H1 (cell line): Measurements from ENCODE around the gene FKBP1B. TPM values are rescaled to one million over a fixed set of nuclear protein-coding genes. Genes with fewer than 3 reads are reported as not detected.

Experiments used
- ASH2L ChIP-seq: fragments of 200-600, 300-600 bp; sonication (generic); IDR thresholded peaks from one replicate; pipeline ENCODE4 v1.7.1; 2017; ENCODE audit warnings: low read length
- CTBP2 ChIP-seq: IDR thresholded peaks from 2 replicates; pipeline ENCODE4 v1.7.0; 2011; ENCODE audit warnings: borderline replicate concordance, mild to moderate bottlenecking, moderate library complexity, mixed read lengths, low read length; ENCODE audit not compliant: insufficient read depth, insufficient read length
- E2F6 ChIP-seq: IDR thresholded peaks from 2 replicates; pipeline ENCODE4 v1.6.1; 2012; ENCODE audit warnings: inconsistent platforms
- RFX5 ChIP-seq: IDR thresholded peaks from 2 replicates; pipeline ENCODE4 v1.6.1; 2011; ENCODE audit warnings: low read depth, low read length, improper control_type of control experiment, borderline replicate concordance
- RNF2 ChIP-seq: fragments of 200-900, 300-1000 bp; sonication (generic); IDR thresholded peaks from 2 replicates; pipeline ENCODE4 v1.7.1; 2016; ENCODE audit warnings: borderline replicate concordance, low read depth, mild to moderate bottlenecking, antibody characterized with exemption, low read length; ENCODE audit not compliant: poor library complexity, severe bottlenecking; ENCODE audit errors: missing control alignments
- SIRT6 ChIP-seq: IDR thresholded peaks from one replicate; pipeline ENCODE4 v1.7.1; 2012; ENCODE audit warnings: low read length, inconsistent platforms
- polyA plus RNA-seq, 7 experiments: library from polyadenylated mRNA; depleted of rRNA in 3 of 7; stranded (reverse) in 5 of 7; unstranded in 2 of 7; fragments of >200 nt in 5 of 7; fragments of 200-250 nt in 2 of 7; gene quantifications; 1 replicate in 5 of 7; 2 replicates in 1 of 7; 4 replicates in 1 of 7; pipeline versions ENCODE4 v1.2.1 to v1.2.3, GENCODE V29; 2011 to 2013; ENCODE audit warnings: missing spikeins in 2 of 7, mixed read lengths in 2 of 7
- total RNA-seq: library from RNA; stranded (reverse); fragmentation: NEBNext Ultra II Directional; extraction: Animal tissue kit (Norgen Biotek cat#: 25700); gene quantifications from 2 replicates; pipeline ENCODE4 v1.2.1, GENCODE V29; 2021
- TF ChIP-seq, protein P1 (sequence below): fragments of 300-600 bp; sonication (generic); IDR thresholded peaks from 2 replicates; pipeline ENCODE4 v1.7.1; 2012; ENCODE audit warnings: low read length, moderate library complexity, mild to moderate bottlenecking, inconsistent platforms; ENCODE audit not compliant: insufficient replicate concordance

The FKBP1B gene
- total and polyA plus RNA-seq, 2 of the 8 experiments (the other 6 are each of a cell fraction or from before 2014, with no cell fraction given): 50.8 to 151 TPM

GRCh38 chr2:24022324-24022974 lies 27.1 kb upstream of the FKBP1B start (continued):
- TF ChIP-seq, protein P1, sequence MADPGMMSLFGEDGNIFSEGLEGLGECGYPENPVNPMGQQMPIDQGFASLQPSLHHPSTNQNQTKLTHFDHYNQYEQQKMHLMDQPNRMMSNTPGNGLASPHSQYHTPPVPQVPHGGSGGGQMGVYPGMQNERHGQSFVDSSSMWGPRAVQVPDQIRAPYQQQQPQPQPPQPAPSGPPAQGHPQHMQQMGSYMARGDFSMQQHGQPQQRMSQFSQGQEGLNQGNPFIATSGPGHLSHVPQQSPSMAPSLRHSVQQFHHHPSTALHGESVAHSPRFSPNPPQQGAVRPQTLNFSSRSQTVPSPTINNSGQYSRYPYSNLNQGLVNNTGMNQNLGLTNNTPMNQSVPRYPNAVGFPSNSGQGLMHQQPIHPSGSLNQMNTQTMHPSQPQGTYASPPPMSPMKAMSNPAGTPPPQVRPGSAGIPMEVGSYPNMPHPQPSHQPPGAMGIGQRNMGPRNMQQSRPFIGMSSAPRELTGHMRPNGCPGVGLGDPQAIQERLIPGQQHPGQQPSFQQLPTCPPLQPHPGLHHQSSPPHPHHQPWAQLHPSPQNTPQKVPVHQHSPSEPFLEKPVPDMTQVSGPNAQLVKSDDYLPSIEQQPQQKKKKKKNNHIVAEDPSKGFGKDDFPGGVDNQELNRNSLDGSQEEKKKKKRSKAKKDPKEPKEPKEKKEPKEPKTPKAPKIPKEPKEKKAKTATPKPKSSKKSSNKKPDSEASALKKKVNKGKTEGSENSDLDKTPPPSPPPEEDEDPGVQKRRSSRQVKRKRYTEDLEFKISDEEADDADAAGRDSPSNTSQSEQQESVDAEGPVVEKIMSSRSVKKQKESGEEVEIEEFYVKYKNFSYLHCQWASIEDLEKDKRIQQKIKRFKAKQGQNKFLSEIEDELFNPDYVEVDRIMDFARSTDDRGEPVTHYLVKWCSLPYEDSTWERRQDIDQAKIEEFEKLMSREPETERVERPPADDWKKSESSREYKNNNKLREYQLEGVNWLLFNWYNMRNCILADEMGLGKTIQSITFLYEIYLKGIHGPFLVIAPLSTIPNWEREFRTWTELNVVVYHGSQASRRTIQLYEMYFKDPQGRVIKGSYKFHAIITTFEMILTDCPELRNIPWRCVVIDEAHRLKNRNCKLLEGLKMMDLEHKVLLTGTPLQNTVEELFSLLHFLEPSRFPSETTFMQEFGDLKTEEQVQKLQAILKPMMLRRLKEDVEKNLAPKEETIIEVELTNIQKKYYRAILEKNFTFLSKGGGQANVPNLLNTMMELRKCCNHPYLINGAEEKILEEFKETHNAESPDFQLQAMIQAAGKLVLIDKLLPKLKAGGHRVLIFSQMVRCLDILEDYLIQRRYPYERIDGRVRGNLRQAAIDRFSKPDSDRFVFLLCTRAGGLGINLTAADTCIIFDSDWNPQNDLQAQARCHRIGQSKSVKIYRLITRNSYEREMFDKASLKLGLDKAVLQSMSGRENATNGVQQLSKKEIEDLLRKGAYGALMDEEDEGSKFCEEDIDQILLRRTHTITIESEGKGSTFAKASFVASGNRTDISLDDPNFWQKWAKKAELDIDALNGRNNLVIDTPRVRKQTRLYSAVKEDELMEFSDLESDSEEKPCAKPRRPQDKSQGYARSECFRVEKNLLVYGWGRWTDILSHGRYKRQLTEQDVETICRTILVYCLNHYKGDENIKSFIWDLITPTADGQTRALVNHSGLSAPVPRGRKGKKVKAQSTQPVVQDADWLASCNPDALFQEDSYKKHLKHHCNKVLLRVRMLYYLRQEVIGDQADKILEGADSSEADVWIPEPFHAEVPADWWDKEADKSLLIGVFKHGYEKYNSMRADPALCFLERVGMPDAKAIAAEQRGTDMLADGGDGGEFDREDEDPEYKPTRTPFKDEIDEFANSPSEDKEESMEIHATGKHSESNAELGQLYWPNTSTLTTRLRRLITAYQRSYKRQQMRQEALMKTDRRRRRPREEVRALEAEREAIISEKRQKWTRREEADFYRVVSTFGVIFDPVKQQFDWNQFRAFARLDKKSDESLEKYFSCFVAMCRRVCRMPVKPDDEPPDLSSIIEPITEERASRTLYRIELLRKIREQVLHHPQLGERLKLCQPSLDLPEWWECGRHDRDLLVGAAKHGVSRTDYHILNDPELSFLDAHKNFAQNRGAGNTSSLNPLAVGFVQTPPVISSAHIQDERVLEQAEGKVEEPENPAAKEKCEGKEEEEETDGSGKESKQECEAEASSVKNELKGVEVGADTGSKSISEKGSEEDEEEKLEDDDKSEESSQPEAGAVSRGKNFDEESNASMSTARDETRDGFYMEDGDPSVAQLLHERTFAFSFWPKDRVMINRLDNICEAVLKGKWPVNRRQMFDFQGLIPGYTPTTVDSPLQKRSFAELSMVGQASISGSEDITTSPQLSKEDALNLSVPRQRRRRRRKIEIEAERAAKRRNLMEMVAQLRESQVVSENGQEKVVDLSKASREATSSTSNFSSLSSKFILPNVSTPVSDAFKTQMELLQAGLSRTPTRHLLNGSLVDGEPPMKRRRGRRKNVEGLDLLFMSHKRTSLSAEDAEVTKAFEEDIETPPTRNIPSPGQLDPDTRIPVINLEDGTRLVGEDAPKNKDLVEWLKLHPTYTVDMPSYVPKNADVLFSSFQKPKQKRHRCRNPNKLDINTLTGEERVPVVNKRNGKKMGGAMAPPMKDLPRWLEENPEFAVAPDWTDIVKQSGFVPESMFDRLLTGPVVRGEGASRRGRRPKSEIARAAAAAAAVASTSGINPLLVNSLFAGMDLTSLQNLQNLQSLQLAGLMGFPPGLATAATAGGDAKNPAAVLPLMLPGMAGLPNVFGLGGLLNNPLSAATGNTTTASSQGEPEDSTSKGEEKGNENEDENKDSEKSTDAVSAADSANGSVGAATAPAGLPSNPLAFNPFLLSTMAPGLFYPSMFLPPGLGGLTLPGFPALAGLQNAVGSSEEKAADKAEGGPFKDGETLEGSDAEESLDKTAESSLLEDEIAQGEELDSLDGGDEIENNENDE: no peak
- TF ChIP-seq RFX5: no peak
- TF ChIP-seq ASH2L: no peak
- TF ChIP-seq E2F6: no peak
- no peak for TF ChIP-seq SIRT6
- TF ChIP-seq RNF2: no peak
- TF ChIP-seq CTBP2: no peak
